Measurements from ENCODE around the gene RRBP1.

The RRBP1 gene

GRCh38 chr20:17647391-17648314, 34.4 kb downstream of the RRBP1 start:
- peaks cover 55% of the 10 kb centered on the region; the same call in 1 of the 2 replicates for H3K79me2 ChIP-seq (ENCODE audit: insufficient read depth, low read length)
- H3K36me3 ChIP-seq (ENCODE audit: insufficient read depth, low read length) = peaks cover 3% of the 10 kb centered on the region; the same call in 1 of the 2 replicates
- H3K27me3 ChIP-seq (ENCODE audit: insufficient read depth, low read length, poor library complexity, severe bottlenecking) = no peaks in the 10 kb centered on the region
- H3K9me3 ChIP-seq (ENCODE audit: insufficient read depth, low read depth, low read length) = no peaks in the 10 kb centered on the region
- H3K4me1 ChIP-seq (ENCODE audit: insufficient read depth, low read length, poor library complexity, severe bottlenecking) = peaks cover 36% of the 10 kb centered on the region
- peak overlapping the region; percentile 47 for H3K9ac ChIP-seq (ENCODE audit: low read depth, low read length, poor library complexity, severe bottlenecking)
- H3K9me2 ChIP-seq (replicated peaks; ENCODE audit: low read depth, low read length) = no peaks in the 10 kb centered on the region
- H3F3A ChIP-seq (ENCODE audit: low read depth) = no peaks in the 10 kb centered on the region
- H2AFZ ChIP-seq (ENCODE audit: low read length) = no peak overlapping the region
- no peak for TF ChIP-seq EZH2phosphoT487 (IDR thresholded peaks at IDR 0.05; ENCODE audit: borderline replicate concordance)
- TF ChIP-seq, protein P1, sequence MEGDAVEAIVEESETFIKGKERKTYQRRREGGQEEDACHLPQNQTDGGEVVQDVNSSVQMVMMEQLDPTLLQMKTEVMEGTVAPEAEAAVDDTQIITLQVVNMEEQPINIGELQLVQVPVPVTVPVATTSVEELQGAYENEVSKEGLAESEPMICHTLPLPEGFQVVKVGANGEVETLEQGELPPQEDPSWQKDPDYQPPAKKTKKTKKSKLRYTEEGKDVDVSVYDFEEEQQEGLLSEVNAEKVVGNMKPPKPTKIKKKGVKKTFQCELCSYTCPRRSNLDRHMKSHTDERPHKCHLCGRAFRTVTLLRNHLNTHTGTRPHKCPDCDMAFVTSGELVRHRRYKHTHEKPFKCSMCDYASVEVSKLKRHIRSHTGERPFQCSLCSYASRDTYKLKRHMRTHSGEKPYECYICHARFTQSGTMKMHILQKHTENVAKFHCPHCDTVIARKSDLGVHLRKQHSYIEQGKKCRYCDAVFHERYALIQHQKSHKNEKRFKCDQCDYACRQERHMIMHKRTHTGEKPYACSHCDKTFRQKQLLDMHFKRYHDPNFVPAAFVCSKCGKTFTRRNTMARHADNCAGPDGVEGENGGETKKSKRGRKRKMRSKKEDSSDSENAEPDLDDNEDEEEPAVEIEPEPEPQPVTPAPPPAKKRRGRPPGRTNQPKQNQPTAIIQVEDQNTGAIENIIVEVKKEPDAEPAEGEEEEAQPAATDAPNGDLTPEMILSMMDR (conservative IDR thresholded peaks at IDR 0.05; ENCODE audit: low read length) = no peak
- no peaks in the 10 kb centered on the region for H4K20me1 ChIP-seq (ENCODE audit: insufficient read depth, low read length, poor library complexity, severe bottlenecking)
- H3K4me3 ChIP-seq (ENCODE audit: low read length, poor library complexity, severe bottlenecking) = no peak overlapping the region
- peak overlapping the region; percentile 36 for H3K4me2 ChIP-seq (ENCODE audit: low read depth, low read length, poor library complexity, severe bottlenecking)

DNA sequence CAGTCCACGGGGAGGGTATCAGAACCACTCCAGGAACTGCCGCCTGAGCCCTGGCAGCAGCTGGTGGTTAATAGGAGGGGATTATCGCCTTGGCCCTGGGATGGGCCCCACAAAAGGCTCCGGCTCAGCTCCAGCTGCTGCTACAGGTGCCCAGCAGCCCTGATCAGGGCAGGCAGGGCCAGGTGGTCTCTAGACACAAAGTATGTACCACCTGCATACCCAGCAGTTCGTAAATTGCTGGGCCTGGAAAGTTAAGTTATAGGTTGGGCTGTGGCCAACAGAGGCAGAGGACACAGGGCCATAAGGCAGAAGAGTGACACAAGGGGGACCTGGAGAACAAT, 35.1 kb downstream of the RRBP1 start:
- Histone ChIP-seq H3K36me3 (ENCODE audit: insufficient read depth, low read length) (peaks cover 10% of the 10 kb centered on the region; the same call in 1 of the 2 replicates), H3K4me2 (ENCODE audit: low read depth, low read length, poor library complexity, severe bottlenecking) (no peak overlapping the region), H3K4me3 (ENCODE audit: low read length, poor library complexity, severe bottlenecking) (no peak overlapping the region), H3K27me3 (ENCODE audit: insufficient read depth, low read length, poor library complexity, severe bottlenecking) (no peaks in the 10 kb centered on the region), H2AFZ (ENCODE audit: low read length) (no peak overlapping the region), H3K9me2 (replicated peaks; ENCODE audit: low read depth, low read length) (no peaks in the 10 kb centered on the region), H3F3A (ENCODE audit: low read depth) (no peaks in the 10 kb centered on the region), H3K4me1 (ENCODE audit: insufficient read depth, low read length, poor library complexity, severe bottlenecking) (peaks cover 36% of the 10 kb centered on the region), H4K20me1 (ENCODE audit: insufficient read depth, low read length, poor library complexity, severe bottlenecking) (no peaks in the 10 kb centered on the region), H3K9me3 (ENCODE audit: insufficient read depth, low read depth, low read length) (no peaks in the 10 kb centered on the region), H3K9ac (ENCODE audit: low read depth, low read length, poor library complexity, severe bottlenecking) (peak overlapping the region; percentile 47), H3K79me2 (ENCODE audit: insufficient read depth, low read length) (peaks cover 55% of the 10 kb centered on the region; the same call in 1 of the 2 replicates)
- no peak for TF ChIP-seq EZH2phosphoT487 (IDR thresholded peaks at IDR 0.05; ENCODE audit: borderline replicate concordance)
- TF ChIP-seq, protein P1 (conservative IDR thresholded peaks at IDR 0.05; ENCODE audit: low read length) = no peak

- Histone ChIP-seq H3K9me3 (ENCODE audit: insufficient read depth, low read depth, low read length) (no peaks in the 10 kb centered on the region), H3K36me3 (ENCODE audit: insufficient read depth, low read length) (peaks cover 14% of the 10 kb centered on the region; the same call in 1 of the 2 replicates), H3K4me1 (ENCODE audit: insufficient read depth, low read length, poor library complexity, severe bottlenecking) (peaks cover 36% of the 10 kb centered on the region), H3K9me2 (replicated peaks; ENCODE audit: low read depth, low read length) (no peaks in the 10 kb centered on the region), H3K4me3 (ENCODE audit: low read length, poor library complexity, severe bottlenecking) (no peak overlapping the region), H4K20me1 (ENCODE audit: insufficient read depth, low read length, poor library complexity, severe bottlenecking) (no peaks in the 10 kb centered on the region), H2AFZ (ENCODE audit: low read length) (no peak overlapping the region), H3K9ac (ENCODE audit: low read depth, low read length, poor library complexity, severe bottlenecking) (no peak overlapping the region), H3K4me2 (ENCODE audit: low read depth, low read length, poor library complexity, severe bottlenecking) (no peak overlapping the region), H3K27me3 (ENCODE audit: insufficient read depth, low read length, poor library complexity, severe bottlenecking) (no peaks in the 10 kb centered on the region), H3K79me2 (ENCODE audit: insufficient read depth, low read length) (peaks cover 55% of the 10 kb centered on the region; the same call in 1 of the 2 replicates), H3F3A (ENCODE audit: low read depth) (no peaks in the 10 kb centered on the region)
- no peak for TF ChIP-seq EZH2phosphoT487 (IDR thresholded peaks at IDR 0.05; ENCODE audit: borderline replicate concordance)
- TF ChIP-seq, protein P1 (conservative IDR thresholded peaks at IDR 0.05; ENCODE audit: low read length) = no peak
These were observed 35.7 kb downstream of the RRBP1 start for GRCh38 chr20:17646209-17646960.
